ENCODE measurements around the gene CBFA2T2. TPM values are rescaled to one million over a fixed set of nuclear protein-coding genes. Genes with fewer than 3 reads are reported as not detected.

The CBFA2T2 gene
- polyA plus RNA-seq, 3 donors = 1.7 to 9.7 (median 4.9) TPM

DNA sequence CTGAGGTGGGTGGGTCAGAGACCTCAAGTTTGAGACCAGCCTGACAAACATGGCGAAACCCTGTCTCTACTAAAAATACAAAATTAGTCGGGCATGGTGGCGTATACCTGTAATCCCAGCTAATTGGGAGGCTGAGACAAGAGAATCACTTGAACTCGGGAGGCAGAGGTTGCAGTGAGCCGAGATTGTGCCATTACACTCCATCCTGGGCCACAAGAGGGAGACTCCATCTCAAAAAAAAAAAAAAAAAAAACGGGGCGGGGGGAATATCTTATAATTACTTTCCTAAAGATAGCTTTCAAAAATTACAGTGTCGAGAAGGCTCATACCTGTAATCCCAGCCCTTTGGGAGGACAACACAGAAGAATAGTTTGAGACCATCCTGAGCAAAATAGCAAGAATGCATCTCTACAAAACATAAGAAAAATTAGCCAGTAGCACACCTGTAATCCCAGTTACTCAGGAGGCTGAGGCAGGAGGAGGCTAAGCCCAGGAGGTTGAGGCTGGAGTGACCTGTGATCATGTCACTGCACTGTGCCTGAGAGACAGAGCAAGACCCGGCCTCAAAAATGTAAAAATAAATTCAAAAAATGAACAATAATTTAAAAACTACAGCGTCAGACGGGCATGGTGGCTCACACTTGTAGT lies 25.8 kb downstream of the CBFA2T2 start:
- Histone ChIP-seq H3K9ac (ENCODE audit: insufficient read depth, low read length, poor library complexity, severe bottlenecking) (no peak overlapping the region), H4K20me1 (ENCODE audit: insufficient read depth, low read length) (peaks cover 36% of the 10 kb centered on the region), H3K36me3 (replicated peaks in 1 of 2; ENCODE audit: control insufficient read depth in 1 of 2, insufficient read depth in 2 of 2, low read length in 2 of 2) (no peaks in the 10 kb centered on the region), H3K27me3 (ENCODE audit: control insufficient read depth in 2 of 2, insufficient read depth in 2 of 2, low read length in 2 of 2) (no peaks in the 10 kb centered on the region), H2AFZ (ENCODE audit: insufficient read depth, low read depth, low read length, poor library complexity, severe bottlenecking) (no peak overlapping the region), H3K27ac (ENCODE audit: low read depth in 1 of 2, low read length in 2 of 2) (no peak overlapping the region), H3K9me3 (replicated peaks in 1 of 2; ENCODE audit: control insufficient read depth in 1 of 2, insufficient read depth in 1 of 2, low read length in 2 of 2) (no peaks in the 10 kb centered on the region), H3K4me3 (replicated peaks in 1 of 3; ENCODE audit: low read depth in 2 of 3, low read length in 3 of 3) (no peak overlapping the region), H3K4me1 (ENCODE audit: control insufficient read depth in 1 of 2, insufficient read depth in 2 of 2, low read length in 2 of 2) (no peaks in the 10 kb centered on the region), H3K79me2 (ENCODE audit: insufficient read depth, low read length) (peaks cover 16% of the 10 kb centered on the region), H3K4me2 (replicated peaks; ENCODE audit: extremely low read depth, low read length, poor library complexity, severe bottlenecking) (no peak overlapping the region)
- Mint-ChIP-seq H3K4me1 (peaks cover 5% of the 10 kb centered on the region), H3K9me3 (no peaks in the 10 kb centered on the region), H3K36me3 (peaks cover 0 to 5% of the 10 kb centered on the region in 2 donors), H3K4me3 (no peak overlapping the region), H3K27me3 (ENCODE audit: low read depth in 3 of 3) (no peaks in the 10 kb centered on the region), H3K27ac (no peak overlapping the region)
- intact Hi-C loops (cut with micrococcal nuclease) = no loop called here
- 100% methylated on average over 2 of the region's 11 CpGs for WGBS (ENCODE audit: insufficient coverage)
- TF ChIP-seq, protein P1, sequence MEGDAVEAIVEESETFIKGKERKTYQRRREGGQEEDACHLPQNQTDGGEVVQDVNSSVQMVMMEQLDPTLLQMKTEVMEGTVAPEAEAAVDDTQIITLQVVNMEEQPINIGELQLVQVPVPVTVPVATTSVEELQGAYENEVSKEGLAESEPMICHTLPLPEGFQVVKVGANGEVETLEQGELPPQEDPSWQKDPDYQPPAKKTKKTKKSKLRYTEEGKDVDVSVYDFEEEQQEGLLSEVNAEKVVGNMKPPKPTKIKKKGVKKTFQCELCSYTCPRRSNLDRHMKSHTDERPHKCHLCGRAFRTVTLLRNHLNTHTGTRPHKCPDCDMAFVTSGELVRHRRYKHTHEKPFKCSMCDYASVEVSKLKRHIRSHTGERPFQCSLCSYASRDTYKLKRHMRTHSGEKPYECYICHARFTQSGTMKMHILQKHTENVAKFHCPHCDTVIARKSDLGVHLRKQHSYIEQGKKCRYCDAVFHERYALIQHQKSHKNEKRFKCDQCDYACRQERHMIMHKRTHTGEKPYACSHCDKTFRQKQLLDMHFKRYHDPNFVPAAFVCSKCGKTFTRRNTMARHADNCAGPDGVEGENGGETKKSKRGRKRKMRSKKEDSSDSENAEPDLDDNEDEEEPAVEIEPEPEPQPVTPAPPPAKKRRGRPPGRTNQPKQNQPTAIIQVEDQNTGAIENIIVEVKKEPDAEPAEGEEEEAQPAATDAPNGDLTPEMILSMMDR (IDR thresholded peaks at IDR 0.05) = no peak
- DNase-seq = no peak

DNA sequence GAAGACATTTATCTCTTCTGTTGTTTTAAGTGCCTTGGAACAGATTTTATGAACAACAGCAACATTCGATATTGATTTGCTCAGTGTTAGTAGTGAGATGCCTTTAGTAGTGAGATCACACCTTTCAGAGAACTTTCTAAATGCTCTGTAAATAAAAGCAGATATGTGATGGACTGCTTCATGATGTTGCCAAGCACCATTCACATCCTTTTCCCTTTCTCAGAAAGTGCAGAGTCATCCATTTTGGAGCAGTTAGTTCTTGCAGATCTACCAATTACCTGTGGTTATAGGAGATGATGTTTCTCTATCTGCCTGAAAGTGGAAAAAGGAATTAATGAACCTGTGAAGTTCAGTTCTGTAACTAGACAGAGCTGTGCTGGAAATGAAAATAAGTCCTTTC lies 27.0 kb downstream of the CBFA2T2 start:
- H3K4me2 ChIP-seq (replicated peaks; ENCODE audit: extremely low read depth, low read length, poor library complexity, severe bottlenecking) = no peak overlapping the region
- Mint-ChIP-seq H3K27ac (no peak overlapping the region), H3K9me3 (no peaks in the 10 kb centered on the region), H3K4me1 (peaks cover 5% of the 10 kb centered on the region), H3K27me3 (ENCODE audit: low read depth in 3 of 3) (no peaks in the 10 kb centered on the region), H3K4me3 (no peak overlapping the region), H3K36me3 (peaks cover 0 to 5% of the 10 kb centered on the region in 2 donors)
- peaks cover 36% of the 10 kb centered on the region for H4K20me1 ChIP-seq (ENCODE audit: insufficient read depth, low read length)
- WGBS (ENCODE audit: insufficient coverage) = no CpG with 5 or more reads among the region's 1 CpG
- no peak overlapping the region for H3K27ac ChIP-seq (ENCODE audit: low read depth in 1 of 2, low read length in 2 of 2)
- no peak for DNase-seq
- H3K9ac ChIP-seq (ENCODE audit: insufficient read depth, low read length, poor library complexity, severe bottlenecking) = no peak overlapping the region
- H3K79me2 ChIP-seq (ENCODE audit: insufficient read depth, low read length) = peaks cover 15% of the 10 kb centered on the region
- no peaks in the 10 kb centered on the region for H3K4me1 ChIP-seq (ENCODE audit: control insufficient read depth in 1 of 2, insufficient read depth in 2 of 2, low read length in 2 of 2)
- H3K9me3 ChIP-seq (replicated peaks in 1 of 2; ENCODE audit: control insufficient read depth in 1 of 2, insufficient read depth in 1 of 2, low read length in 2 of 2) = no peaks in the 10 kb centered on the region
- intact Hi-C loops (cut with micrococcal nuclease) = no loop called here
- TF ChIP-seq, protein P1 (IDR thresholded peaks at IDR 0.05) = no peak
- no peaks in the 10 kb centered on the region for H3K27me3 ChIP-seq (ENCODE audit: control insufficient read depth in 2 of 2, insufficient read depth in 2 of 2, low read length in 2 of 2)
- H2AFZ ChIP-seq (ENCODE audit: insufficient read depth, low read depth, low read length, poor library complexity, severe bottlenecking) = no peak overlapping the region
- H3K36me3 ChIP-seq (replicated peaks in 1 of 2; ENCODE audit: control insufficient read depth in 1 of 2, insufficient read depth in 2 of 2, low read length in 2 of 2) = no peaks in the 10 kb centered on the region
- no peak overlapping the region for H3K4me3 ChIP-seq (replicated peaks in 1 of 3; ENCODE audit: low read depth in 2 of 3, low read length in 3 of 3)

All from CD14-positive monocyte (primary cell).